Liver (tissue), 3 donors: ENCODE data around the gene MGA.

ENCODE experiments used
- CTCF ChIP-seq: fragments of 150-350 bp; IDR thresholded peaks from 2 replicates; pipeline ENCODE4 v1.5.1; 2017; ENCODE audit warnings: improper control_type of control experiment, low read depth, low read length; ENCODE audit not compliant: missing input control
- MAX ChIP-seq: IDR thresholded peaks from 2 replicates; pipeline ENCODE4 v1.6.1; 2016; ENCODE audit warnings: antibody characterized with exemption
- RAD21 ChIP-seq, 2 donors: IDR thresholded peaks; 2 replicates each; pipeline ENCODE4 v1.6.1; 2016; ENCODE audit warnings: antibody characterized with exemption in 2 of 2, mild to moderate bottlenecking in 2 of 2
- TF ChIP-seq, protein P1 (sequence below): IDR thresholded peaks from 2 replicates; pipeline ENCODE4 v1.6.1; 2016; ENCODE audit warnings: antibody characterized with exemption
- donor health status: healthy.
- donor health status: healthy.

DNA sequence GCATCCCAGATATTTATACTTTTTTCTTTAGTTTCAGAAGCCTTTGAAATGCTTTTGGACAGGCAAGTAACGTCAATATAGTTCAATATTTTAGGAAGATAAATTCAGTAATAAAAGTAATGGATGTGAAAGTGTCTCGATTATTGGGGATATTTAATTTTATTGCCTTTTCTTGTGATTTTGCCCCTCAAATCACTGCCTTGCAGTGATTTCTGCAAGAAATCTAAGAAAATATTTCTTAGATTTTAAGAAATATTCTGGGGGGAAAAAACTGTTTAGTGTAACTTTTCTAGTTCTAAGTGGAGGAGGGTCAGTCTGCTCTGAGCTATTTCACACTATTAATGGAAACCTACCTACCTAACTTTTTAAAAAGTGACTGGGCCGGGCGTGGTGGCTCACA, 33.6 kb downstream of the MGA start:
- TF ChIP-seq CTCF, result no peak
- TF ChIP-seq RAD21 (IDR thresholded peaks at IDR 0.05), result no peak
- no peak for TF ChIP-seq MAX
- TF ChIP-seq, protein P1, sequence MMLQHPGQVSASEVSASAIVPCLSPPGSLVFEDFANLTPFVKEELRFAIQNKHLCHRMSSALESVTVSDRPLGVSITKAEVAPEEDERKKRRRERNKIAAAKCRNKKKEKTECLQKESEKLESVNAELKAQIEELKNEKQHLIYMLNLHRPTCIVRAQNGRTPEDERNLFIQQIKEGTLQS, result no peak
